Measurements from ENCODE around the gene ORC1. TPM values are rescaled to one million over a fixed set of nuclear protein-coding genes. Genes with fewer than 3 reads are reported as not detected.

Gene ORC1
- total RNA-seq, 1 experiment from 2014 or later = 21.2 TPM

GRCh38 chr1:52403566-52404115 lies 582 bp downstream of the ORC1 start:
- peak in 1 of 2 experiments; percentile 65 for DNase-seq
- Histone ChIP-seq H3K27me3 (ENCODE audit: insufficient read depth, low read depth) (no peaks in the 10 kb centered on the region), H3K9me2 (ENCODE audit: insufficient read depth) (no peaks in the 10 kb centered on the region), H3K9me3 (ENCODE audit: insufficient read depth, low read depth) (no peaks in the 10 kb centered on the region), H3K36me3 (ENCODE audit: low read depth) (peaks cover 12% of the 10 kb centered on the region; the same call in 1 of the 2 replicates), H4K20me1 (ENCODE audit: insufficient read depth) (no peaks in the 10 kb centered on the region), H3K79me2 (ENCODE audit: low read depth) (peaks cover 53% of the 10 kb centered on the region), H3K27ac (peak overlapping the region; percentile 83), H3K4me1 (replicated peaks; ENCODE audit: insufficient read depth) (peaks cover 22% of the 10 kb centered on the region), H3K4me3 (peak overlapping the region; percentile 78), H3K4me2 (peak overlapping the region; percentile 86), H2AFZ (peak overlapping the region; percentile 95), H3F3A (ENCODE audit: insufficient read depth, low read depth) (no peaks in the 10 kb centered on the region)
- ChIA-PET CTCF (no interaction called here), POLR2A (ENCODE audit: unreplicated experiment) (interaction anchor here (0.6 to 0.7 kb wide), 4 partner anchors 37 to 348 kb away, joined by 3 to 21 read pairs (median 6); partner anchors contain the start of genes CC2D1B and TXNDC12)
- intact Hi-C loops (cut with micrococcal nuclease; ENCODE audit: unreplicated experiment) = loop anchor here (1.0 to 5.0 kb wide), 4 partner anchors 37 to 794 kb away; partner anchors contain the start of genes CC2D1B, CPT2 and TXNDC12
- TF ChIP-seq EZH2 (IDR thresholded peaks at IDR 0.05; ENCODE audit: low read depth) (no peak), CTCF (conservative IDR thresholded peaks at IDR 0.05) (no peak)
- BruUV-seq (replicated peaks) = TSS peak; percentile 55

GRCh38 chr1:52402860-52403240 lies 1.4 kb downstream of the ORC1 start:
- no peak for TF ChIP-seq CTCF (conservative IDR thresholded peaks at IDR 0.05)
- no peak for TF ChIP-seq EZH2 (IDR thresholded peaks at IDR 0.05; ENCODE audit: low read depth)
- BruUV-seq (replicated peaks) = no TSS peak
- no peaks in the 10 kb centered on the region for H3F3A ChIP-seq (ENCODE audit: insufficient read depth, low read depth)
- H3K9me3 ChIP-seq (ENCODE audit: insufficient read depth, low read depth) = no peaks in the 10 kb centered on the region
- H3K9me2 ChIP-seq (ENCODE audit: insufficient read depth) = no peaks in the 10 kb centered on the region
- 0 out of 2 replicates have a peak, but pooled peaks cover 7% of the 10 kb centered on the region for H3K36me3 ChIP-seq (ENCODE audit: low read depth)
- peak overlapping the region; percentile 95; the same call in 1 of the 2 replicates for H2AFZ ChIP-seq
- H3K79me2 ChIP-seq (ENCODE audit: low read depth) = peaks cover 53% of the 10 kb centered on the region
- POLR2A ChIA-PET (ENCODE audit: unreplicated experiment) = no interaction called here
- peaks cover 22% of the 10 kb centered on the region for H3K4me1 ChIP-seq (replicated peaks; ENCODE audit: insufficient read depth)
- no peaks in the 10 kb centered on the region for H4K20me1 ChIP-seq (ENCODE audit: insufficient read depth)
- H3K4me2 ChIP-seq = peak overlapping the region; percentile 86
- CTCF ChIA-PET = no interaction called here
- H3K4me3 ChIP-seq = peak overlapping the region; percentile 78
- intact Hi-C loops (cut with micrococcal nuclease; ENCODE audit: unreplicated experiment) = loop anchor here (1.0 to 5.0 kb wide), 2 partner anchors 283 to 794 kb away; partner anchors contain the start of gene CPT2
- DNase-seq = no peak
- no peaks in the 10 kb centered on the region for H3K27me3 ChIP-seq (ENCODE audit: insufficient read depth, low read depth)
- H3K27ac ChIP-seq = peak overlapping the region; percentile 83; the same call in 1 of the 2 replicates

GRCh38 chr1:52400131-52400530 lies 4.1 kb downstream of the ORC1 start:
- ChIA-PET POLR2A (ENCODE audit: unreplicated experiment) (no interaction called here), CTCF (no interaction called here)
- Histone ChIP-seq H3K27ac (no peak overlapping the region), H2AFZ (no peak overlapping the region), H3K9me2 (ENCODE audit: insufficient read depth) (no peaks in the 10 kb centered on the region), H3K79me2 (ENCODE audit: low read depth) (peaks cover 26% of the 10 kb centered on the region), H3K4me3 (no peak overlapping the region), H4K20me1 (ENCODE audit: insufficient read depth) (no peaks in the 10 kb centered on the region), H3K4me2 (no peak overlapping the region), H3K9me3 (ENCODE audit: insufficient read depth, low read depth) (no peaks in the 10 kb centered on the region), H3K4me1 (replicated peaks; ENCODE audit: insufficient read depth) (peaks cover 12% of the 10 kb centered on the region; the same call in 1 of the 2 replicates), H3F3A (ENCODE audit: insufficient read depth, low read depth) (no peaks in the 10 kb centered on the region), H3K27me3 (ENCODE audit: insufficient read depth, low read depth) (no peaks in the 10 kb centered on the region), H3K36me3 (ENCODE audit: low read depth) (0 out of 2 replicates have a peak, but pooled peaks cover under 1% of the 10 kb centered on the region)
- no peak for TF ChIP-seq CTCF (conservative IDR thresholded peaks at IDR 0.05)
- no peak for TF ChIP-seq EZH2 (IDR thresholded peaks at IDR 0.05; ENCODE audit: low read depth)
- DNase-seq = no peak
- intact Hi-C loops (cut with micrococcal nuclease; ENCODE audit: unreplicated experiment) = loop anchor here (5.0 kb wide), 1 partner anchor 797 kb away; the partner anchor contains the start of gene CPT2
- BruUV-seq (replicated peaks) = no TSS peak
